NB4 (cell line): ENCODE results near the gene PPP1R2B.

Experiments
- POLR2A ChIP-seq: IDR thresholded peaks from 2 replicates; pipeline ENCODE4 v1.6.1; 2011; ENCODE audit warnings: mild to moderate bottlenecking; ENCODE audit not compliant: insufficient read length; ENCODE audit errors: extremely low read depth
- TF ChIP-seq, protein P1 (sequence below): IDR thresholded peaks from one replicate; pipeline ENCODE4 v1.5.1; 2012; ENCODE audit warnings: low read depth, low read length
- TF ChIP-seq, protein P2 (sequence below): IDR thresholded peaks from 2 replicates; pipeline ENCODE4 v1.6.1; 2011; ENCODE audit warnings: low read depth, low read length

DNA sequence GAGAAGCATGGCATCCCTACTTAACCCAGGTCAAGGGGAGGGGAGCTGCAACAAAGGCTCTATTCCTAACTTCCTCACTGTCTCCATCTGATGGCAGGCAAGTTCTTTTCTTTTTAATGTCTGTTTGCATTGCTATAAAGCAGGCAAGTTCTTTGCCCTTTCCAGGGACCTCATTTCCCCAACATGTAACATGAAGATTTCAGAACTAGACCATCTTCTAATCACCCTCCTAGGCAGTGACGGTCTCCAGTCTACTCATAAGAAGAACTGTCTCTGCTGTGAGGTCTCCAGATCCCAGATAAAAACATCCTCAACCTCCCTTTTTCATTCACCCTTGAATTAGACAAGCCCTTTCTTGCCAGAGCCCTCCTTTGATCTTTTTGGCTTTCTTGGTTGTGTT is 42.1 kb downstream of the PPP1R2B start:
- TF ChIP-seq, protein P1, sequence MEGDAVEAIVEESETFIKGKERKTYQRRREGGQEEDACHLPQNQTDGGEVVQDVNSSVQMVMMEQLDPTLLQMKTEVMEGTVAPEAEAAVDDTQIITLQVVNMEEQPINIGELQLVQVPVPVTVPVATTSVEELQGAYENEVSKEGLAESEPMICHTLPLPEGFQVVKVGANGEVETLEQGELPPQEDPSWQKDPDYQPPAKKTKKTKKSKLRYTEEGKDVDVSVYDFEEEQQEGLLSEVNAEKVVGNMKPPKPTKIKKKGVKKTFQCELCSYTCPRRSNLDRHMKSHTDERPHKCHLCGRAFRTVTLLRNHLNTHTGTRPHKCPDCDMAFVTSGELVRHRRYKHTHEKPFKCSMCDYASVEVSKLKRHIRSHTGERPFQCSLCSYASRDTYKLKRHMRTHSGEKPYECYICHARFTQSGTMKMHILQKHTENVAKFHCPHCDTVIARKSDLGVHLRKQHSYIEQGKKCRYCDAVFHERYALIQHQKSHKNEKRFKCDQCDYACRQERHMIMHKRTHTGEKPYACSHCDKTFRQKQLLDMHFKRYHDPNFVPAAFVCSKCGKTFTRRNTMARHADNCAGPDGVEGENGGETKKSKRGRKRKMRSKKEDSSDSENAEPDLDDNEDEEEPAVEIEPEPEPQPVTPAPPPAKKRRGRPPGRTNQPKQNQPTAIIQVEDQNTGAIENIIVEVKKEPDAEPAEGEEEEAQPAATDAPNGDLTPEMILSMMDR: no peak
- no peak for TF ChIP-seq POLR2A
- TF ChIP-seq, protein P2, sequence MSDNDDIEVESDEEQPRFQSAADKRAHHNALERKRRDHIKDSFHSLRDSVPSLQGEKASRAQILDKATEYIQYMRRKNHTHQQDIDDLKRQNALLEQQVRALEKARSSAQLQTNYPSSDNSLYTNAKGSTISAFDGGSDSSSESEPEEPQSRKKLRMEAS: no peak
